ENCODE results near the gene HDAC11.
"Not testable (repeated sequence)": the region's sequence is repeated elsewhere in the genome, so short reads cannot be mapped to it uniquely, and the experiment has no call there.

Gene HDAC11

GRCh38 chr3:13480340-13481318 lies 523 bp downstream of the HDAC11 start:
- peaks cover 33% of the 10 kb centered on the region for H3K4me1 Mint-ChIP-seq (ENCODE audit: low read depth)
- H3K9me3 Mint-ChIP-seq = no peaks in the 10 kb centered on the region
- H3K27me3 Mint-ChIP-seq = no peaks in the 10 kb centered on the region
- no peak for DNase-seq
- H3K4me3 Mint-ChIP-seq = peak overlapping the region; percentile 73
- H3K36me3 Mint-ChIP-seq (ENCODE audit: low read depth) = peaks cover 4% of the 10 kb centered on the region
- peak overlapping the region; percentile 33 for H3K27ac Mint-ChIP-seq

GRCh38 chr3:13482106-13482690 lies 2.1 kb downstream of the HDAC11 start:
- H3K27ac Mint-ChIP-seq = peak overlapping the region; percentile 33

GRCh38 chr3:13483286-13483685 lies 3.2 kb downstream of the HDAC11 start:
- Mint-ChIP-seq H3K4me3 (no peak overlapping the region), H3K27ac (no peak overlapping the region)

More at GRCh38 chr3:13482106-13482690, 2.1 kb downstream of the HDAC11 start:
- peaks cover 33% of the 10 kb centered on the region for H3K4me1 Mint-ChIP-seq (ENCODE audit: low read depth)
- H3K4me3 Mint-ChIP-seq = no peak overlapping the region
- H3K9me3 Mint-ChIP-seq = no peaks in the 10 kb centered on the region
- no peaks in the 10 kb centered on the region for H3K27me3 Mint-ChIP-seq
- H3K36me3 Mint-ChIP-seq (ENCODE audit: low read depth) = peaks cover 4% of the 10 kb centered on the region
- DNase-seq = no peak

GRCh38 chr3:13483988-13484695 lies 4.0 kb downstream of the HDAC11 start:
- H3K9me3 Mint-ChIP-seq = no peaks in the 10 kb centered on the region
- no peak for DNase-seq
- H3K27ac Mint-ChIP-seq = no peak overlapping the region
- no peak overlapping the region for H3K4me3 Mint-ChIP-seq
- H3K27me3 Mint-ChIP-seq = no peaks in the 10 kb centered on the region
- H3K36me3 Mint-ChIP-seq (ENCODE audit: low read depth) = peaks cover 6% of the 10 kb centered on the region
- peaks cover 27% of the 10 kb centered on the region for H3K4me1 Mint-ChIP-seq (ENCODE audit: low read depth)

More at GRCh38 chr3:13483286-13483685, 3.2 kb downstream of the HDAC11 start:
- H3K27me3 Mint-ChIP-seq = no peaks in the 10 kb centered on the region
- no peaks in the 10 kb centered on the region for H3K9me3 Mint-ChIP-seq
- peaks cover 4% of the 10 kb centered on the region for H3K36me3 Mint-ChIP-seq (ENCODE audit: low read depth)
- peaks cover 33% of the 10 kb centered on the region for H3K4me1 Mint-ChIP-seq (ENCODE audit: low read depth)
- DNase-seq = no peak

- Mint-ChIP-seq H3K27me3 (no peaks in the 10 kb centered on the region), H3K4me1 (ENCODE audit: low read depth) (peaks cover 24% of the 10 kb centered on the region), H3K36me3 (ENCODE audit: low read depth) (peaks cover 4% of the 10 kb centered on the region), H3K27ac (no peak overlapping the region), H3K4me3 (no peak overlapping the region), H3K9me3 (no peaks in the 10 kb centered on the region)
- DNase-seq = no peak
Observed at GRCh38 chr3:13484851-13485590, 4.9 kb downstream of the HDAC11 start.

- H3K27ac Mint-ChIP-seq; H3K36me3 Mint-ChIP-seq (ENCODE audit: low read depth); H3K9me3 Mint-ChIP-seq; H3K27me3 Mint-ChIP-seq; DNase-seq; H3K4me3 Mint-ChIP-seq: not testable (repeated sequence)
- peaks cover 20% of the 10 kb centered on the region for H3K4me1 Mint-ChIP-seq (ENCODE audit: low read depth)
Observed at GRCh38 chr3:13485630-13486562, 5.8 kb downstream of the HDAC11 start.

- Mint-ChIP-seq H3K9me3 (no peaks in the 10 kb centered on the region), H3K27me3 (no peaks in the 10 kb centered on the region), H3K4me1 (ENCODE audit: low read depth) (peaks cover 10% of the 10 kb centered on the region), H3K4me3 (no peak overlapping the region), H3K27ac (no peak overlapping the region), H3K36me3 (ENCODE audit: low read depth) (peaks cover 4% of the 10 kb centered on the region)
- DNase-seq = no peak
Observed at GRCh38 chr3:13487403-13487802, 7.3 kb downstream of the HDAC11 start.

- DNase-seq = no peak
- Mint-ChIP-seq H3K27ac (no peak overlapping the region), H3K9me3 (no peaks in the 10 kb centered on the region), H3K4me3 (no peak overlapping the region), H3K4me1 (ENCODE audit: low read depth) (no peaks in the 10 kb centered on the region), H3K36me3 (ENCODE audit: low read depth) (peaks cover 4% of the 10 kb centered on the region), H3K27me3 (no peaks in the 10 kb centered on the region)
Observed at GRCh38 chr3:13491206-13491974, 11.3 kb downstream of the HDAC11 start.

GRCh38 chr3:13492048-13492447 lies 11.9 kb downstream of the HDAC11 start:
- no peak for DNase-seq
- Mint-ChIP-seq H3K36me3 (ENCODE audit: low read depth) (peaks cover 4% of the 10 kb centered on the region), H3K27ac (no peak overlapping the region), H3K4me3 (no peak overlapping the region), H3K27me3 (no peaks in the 10 kb centered on the region), H3K4me1 (ENCODE audit: low read depth) (no peaks in the 10 kb centered on the region), H3K9me3 (no peaks in the 10 kb centered on the region)

- H3K27ac Mint-ChIP-seq = no peak overlapping the region
- H3K27me3 Mint-ChIP-seq = no peaks in the 10 kb centered on the region
- H3K9me3 Mint-ChIP-seq = no peaks in the 10 kb centered on the region
- peaks cover 3% of the 10 kb centered on the region for H3K4me1 Mint-ChIP-seq (ENCODE audit: low read depth)
- DNase-seq = no peak
- H3K36me3 Mint-ChIP-seq (ENCODE audit: low read depth) = peaks cover 4% of the 10 kb centered on the region
- H3K4me3 Mint-ChIP-seq = no peak overlapping the region
Observed at GRCh38 chr3:13492976-13493866, 13.1 kb downstream of the HDAC11 start.

- Mint-ChIP-seq H3K4me1 (ENCODE audit: low read depth) (peaks cover 3% of the 10 kb centered on the region), H3K4me3 (no peak overlapping the region), H3K27me3 (no peaks in the 10 kb centered on the region), H3K36me3 (ENCODE audit: low read depth) (peaks cover 4% of the 10 kb centered on the region), H3K9me3 (no peaks in the 10 kb centered on the region), H3K27ac (no peak overlapping the region)
- no peak for DNase-seq
Observed at GRCh38 chr3:13493867-13494441, 13.8 kb downstream of the HDAC11 start.

All from activated T-cell treated with anti-CD3 and anti-CD28 coated beads, Interleukin-2, amount 50 U/mL, for 24 hours (primary cell).